GM18517 (cell line): Measurements from ENCODE around the gene TOP3A.
"Not testable (repeated sequence)": the region's sequence is repeated elsewhere in the genome, so short reads cannot be mapped to it uniquely, and the experiment has no call there.

Experiments used
- ATAC-seq: cut with Tn5 transposase; IDR thresholded peaks from one replicate; pipeline ENCODE4 v1.9.1; 2021; ENCODE audit warnings: mild to moderate bottlenecking, moderate library complexity; ENCODE audit not compliant: unreplicated experiment

Gene TOP3A

DNA sequence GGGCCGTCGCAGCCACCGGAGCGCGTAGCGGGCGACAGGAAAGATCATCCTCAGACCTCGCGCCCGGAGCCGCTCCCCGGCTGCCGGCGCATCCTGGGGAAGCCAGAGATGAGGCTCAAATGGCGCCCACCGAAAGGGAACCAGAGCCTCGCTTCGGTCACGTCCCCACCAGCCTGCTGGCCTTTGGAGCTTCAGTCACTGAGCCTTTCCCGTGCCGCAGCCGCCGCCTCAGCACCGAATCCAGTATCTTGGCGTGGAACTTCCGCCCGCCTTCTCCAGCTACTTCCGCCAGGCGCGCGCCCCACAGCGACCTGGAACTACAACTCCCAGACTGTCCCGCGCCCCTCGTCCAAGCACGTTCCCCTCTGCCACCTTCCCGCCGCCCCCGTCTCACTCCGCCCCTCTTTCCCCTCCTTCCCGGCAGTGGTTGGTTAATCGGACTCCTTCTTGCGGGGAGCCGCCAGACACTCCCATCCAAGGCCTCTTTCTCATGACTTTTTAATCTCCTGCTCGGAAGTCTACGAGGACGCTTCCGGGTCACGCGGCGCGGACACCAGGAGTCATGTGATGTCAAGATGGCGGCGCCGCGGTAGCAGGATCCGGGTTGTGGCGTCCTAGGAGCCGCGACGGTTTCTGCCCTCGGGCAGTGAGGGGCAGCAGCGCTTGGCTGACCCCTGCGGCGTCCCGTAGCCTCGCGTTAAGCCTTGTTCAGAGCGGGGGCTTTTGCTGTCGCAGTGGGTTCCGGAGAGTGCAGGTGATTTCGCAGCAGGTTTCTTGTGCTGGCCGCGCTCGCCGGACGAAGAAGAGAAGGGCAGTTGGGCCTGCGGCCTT is at the start of gene TOP3A, which contains the start of gene SMCR8:
TSS of gene TOP3A (minus strand) at position 264 of the 831 bp plus-strand sequence. CDS start at position 48, 216 bp downstream.
TSS of gene SMCR8 (plus strand) at position 563 of the 831 bp plus-strand sequence. CDS start 497 bp downstream, outside the sequence.
- ATAC-seq: peak; percentile 74

GRCh38 chr17:18364166-18364565 is 49.4 kb upstream of the TOP3A start:
- ATAC-seq: no peak

GRCh38 chr17:18363101-18364049 is 48.6 kb upstream of the TOP3A start, which contains the start of gene SHMT1:
SHMT1 (minus strand) TSS chr17:18363550; CDS start chr17:18355981, 7,569 bp downstream.
- ATAC-seq: peak; percentile 91

DNA sequence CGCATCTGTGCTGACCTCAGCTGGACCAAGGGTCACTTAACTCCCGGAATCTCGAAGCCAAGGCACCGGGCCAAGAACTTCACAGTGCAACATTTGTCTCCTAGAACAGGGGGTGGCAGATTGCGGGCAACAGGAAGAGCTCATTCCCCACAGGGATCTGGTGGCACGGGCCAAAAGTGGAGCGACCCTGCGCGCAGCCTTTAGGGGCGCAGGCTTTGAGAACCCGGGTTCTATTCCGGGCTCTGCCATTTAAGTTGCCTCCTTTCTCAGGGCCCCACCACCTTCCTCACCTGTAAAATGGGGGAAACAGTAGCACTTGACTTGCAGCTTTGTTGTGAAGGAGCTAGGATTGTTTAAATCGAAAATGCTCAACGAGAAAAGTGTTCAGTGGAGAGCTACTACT is 47.9 kb upstream of the TOP3A start:
- no peak for ATAC-seq

GRCh38 chr17:18361837-18362697 is 47.3 kb upstream of the TOP3A start:
- no peak for ATAC-seq

- no peak for ATAC-seq
These were observed 45.7 kb upstream of the TOP3A start for GRCh38 chr17:18360518-18360917.

DNA sequence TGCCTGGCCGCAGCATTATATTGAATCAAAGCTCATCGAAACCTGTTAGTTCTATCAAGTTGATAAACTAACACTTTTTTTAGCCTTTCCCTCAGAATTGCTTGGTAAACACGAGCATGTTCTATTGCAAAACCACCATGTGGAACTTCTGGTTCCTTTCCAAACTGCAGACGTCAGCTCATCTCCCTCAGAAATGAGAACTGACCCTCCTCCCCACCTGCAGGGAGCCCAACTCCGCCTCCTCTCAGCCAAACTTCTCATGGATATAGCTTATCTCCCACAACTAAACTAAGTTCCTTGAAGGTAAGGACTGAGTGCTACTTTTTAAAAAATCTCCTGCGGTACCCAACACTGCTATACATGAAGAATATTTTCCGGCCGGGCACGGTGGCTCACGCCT is 41.8 kb upstream of the TOP3A start:
- no peak for ATAC-seq

GRCh38 chr17:18353541-18353940 is 38.7 kb upstream of the TOP3A start:
- no peak for ATAC-seq

DNA sequence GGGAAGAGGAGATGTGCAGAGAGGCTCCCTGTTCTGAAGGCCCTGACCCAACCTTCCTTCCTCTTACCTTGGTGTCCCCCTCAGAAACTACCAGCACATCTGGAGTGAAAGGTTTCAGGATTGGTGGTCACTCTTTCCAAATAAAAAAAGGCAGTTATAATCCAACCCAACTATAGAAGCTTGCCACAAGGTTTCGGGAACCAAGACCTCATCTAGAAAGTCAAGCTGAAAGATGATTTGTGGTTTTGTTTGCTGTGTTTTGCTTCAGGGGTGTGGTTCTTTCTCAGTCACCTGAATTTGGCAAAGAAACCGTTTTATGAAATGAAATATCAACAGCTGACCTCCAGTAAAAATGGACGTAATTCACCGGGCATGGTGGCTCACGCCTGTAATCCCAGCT is 29.2 kb upstream of the TOP3A start:
- no peak for ATAC-seq

DNA sequence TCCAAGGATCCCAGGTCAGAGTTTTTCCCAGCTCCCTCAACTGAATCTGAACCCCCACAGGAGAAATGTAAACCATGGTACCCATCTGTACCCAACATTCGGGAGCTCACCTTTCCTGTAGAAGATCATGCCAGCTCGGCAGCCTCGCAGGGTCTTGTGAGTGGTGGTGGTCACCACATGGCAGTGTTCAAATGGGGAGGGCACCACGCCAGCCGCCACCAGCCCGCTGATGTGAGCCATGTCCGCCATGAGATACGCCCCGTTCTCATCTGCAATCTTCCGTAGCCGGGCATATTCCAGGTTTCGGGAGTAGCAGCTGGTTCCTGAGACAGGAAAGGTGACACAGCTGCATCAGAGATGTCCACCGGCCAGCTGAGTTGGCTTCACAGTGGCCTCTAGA is 25.1 kb upstream of the TOP3A start:
- ATAC-seq: no peak

DNA sequence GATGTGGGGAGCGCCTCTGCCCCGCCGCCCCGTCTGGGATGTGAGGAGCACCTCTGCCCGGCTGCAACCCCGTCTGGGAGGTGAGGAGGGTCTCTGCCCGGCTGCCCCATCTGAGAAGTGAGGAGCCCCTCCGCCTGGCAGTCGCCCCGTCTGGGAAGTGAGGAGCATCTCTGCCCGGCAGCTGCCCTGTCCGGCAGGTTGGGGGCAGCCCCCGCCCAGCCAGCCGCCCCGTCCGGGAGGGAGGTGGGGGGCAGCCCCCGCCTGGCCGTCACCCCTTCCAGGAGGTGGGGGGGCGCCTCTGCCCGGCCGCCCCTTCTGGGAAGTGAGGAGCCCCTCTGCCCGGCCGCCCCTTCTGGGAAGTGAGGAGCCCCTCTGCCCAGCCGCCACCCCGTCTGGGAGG is 23.4 kb upstream of the TOP3A start:
- ATAC-seq: not testable (repeated sequence)

DNA sequence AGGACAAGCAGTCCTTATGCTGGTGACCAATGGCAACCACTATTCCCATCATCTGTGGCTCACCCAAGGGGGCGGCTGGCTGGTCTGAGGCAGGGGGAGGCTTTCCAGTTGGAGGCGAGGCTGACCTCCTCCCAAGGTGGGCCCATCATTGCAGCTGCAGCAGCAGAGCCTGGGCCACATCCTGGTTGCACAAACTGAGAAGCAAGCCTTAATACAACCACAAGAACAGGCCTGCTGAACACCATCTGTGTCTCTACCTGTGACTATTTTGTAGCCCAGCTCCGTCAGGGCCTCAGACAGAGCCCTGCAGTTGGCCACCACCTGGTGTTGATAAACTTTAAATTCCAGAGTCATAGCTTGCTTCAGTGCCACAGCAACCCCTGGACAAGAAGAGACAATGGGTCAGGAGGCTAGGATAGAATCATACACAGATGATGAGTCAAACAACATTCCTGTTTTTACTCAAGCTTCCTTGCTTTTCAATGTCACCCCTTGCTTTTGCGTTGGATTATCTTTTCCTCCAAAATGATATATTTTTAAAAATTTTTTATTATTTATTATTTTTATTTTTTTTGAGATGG is 18.2 kb upstream of the TOP3A start:
- no peak for ATAC-seq

DNA sequence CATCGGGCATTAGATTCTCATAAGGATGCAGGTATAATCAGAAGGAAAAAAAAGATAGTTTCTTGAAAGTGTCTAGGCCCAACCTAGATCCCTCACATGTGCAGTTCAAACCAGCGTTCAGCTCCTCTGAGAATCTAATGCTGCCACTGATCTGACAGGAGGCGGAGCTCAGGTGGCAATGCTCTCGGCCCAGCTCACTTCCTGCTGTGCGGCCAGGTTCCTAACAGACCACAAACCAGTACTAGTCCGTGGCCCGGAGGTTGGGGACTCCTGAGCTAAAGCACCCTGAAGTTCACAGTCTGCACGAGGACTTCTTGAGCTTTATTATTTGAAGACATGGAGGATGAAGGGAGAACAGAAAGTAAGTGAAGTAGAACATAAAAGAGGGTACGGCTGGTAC is 17.1 kb upstream of the TOP3A start:
- ATAC-seq: no peak

GRCh38 chr17:18328643-18329204 is 13.9 kb upstream of the TOP3A start:
- ATAC-seq: no peak

DNA sequence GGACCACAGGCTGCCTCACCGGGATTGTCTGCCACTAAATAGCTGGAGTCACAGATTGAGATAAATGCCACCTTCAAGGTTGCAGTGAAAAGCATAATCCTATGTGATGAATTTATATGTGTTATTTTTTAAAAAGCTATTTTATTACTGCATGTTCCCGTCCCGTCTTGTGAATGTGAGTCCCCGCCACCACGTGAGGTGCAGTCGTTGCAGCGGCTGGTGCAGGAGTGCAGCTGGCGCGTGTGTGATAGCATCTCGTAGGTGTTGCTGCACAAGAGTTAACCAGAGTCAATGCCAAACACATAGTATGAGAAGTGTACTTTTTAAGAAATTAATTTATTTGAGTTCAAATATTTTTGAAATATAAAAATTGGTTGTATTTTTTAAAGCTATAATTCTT is 12.8 kb upstream of the TOP3A start:
- no peak for ATAC-seq

GRCh38 chr17:18327093-18327492 is 12.3 kb upstream of the TOP3A start:
- no peak for ATAC-seq

GRCh38 chr17:18326572-18326971 is 11.8 kb upstream of the TOP3A start:
- ATAC-seq: no peak

- ATAC-seq: no peak
These were observed 11.2 kb upstream of the TOP3A start for GRCh38 chr17:18326039-18326438.

- no peak for ATAC-seq
These were observed 9.6 kb upstream of the TOP3A start for GRCh38 chr17:18324140-18325050.
